GM19193 (cell line): ENCODE measurements around the gene MAN2B2.

ENCODE experiments used
- POLR2A ChIP-seq: IDR thresholded peaks from 4 replicates; pipeline ENCODE4 v1.6.1; 2011; ENCODE audit not compliant: insufficient read depth, insufficient read length; ENCODE audit errors: extremely low read depth

The MAN2B2 gene

GRCh38 chr4:6538111-6538510 lies 36.9 kb upstream of the MAN2B2 start:
- TF ChIP-seq POLR2A = no peak

DNA sequence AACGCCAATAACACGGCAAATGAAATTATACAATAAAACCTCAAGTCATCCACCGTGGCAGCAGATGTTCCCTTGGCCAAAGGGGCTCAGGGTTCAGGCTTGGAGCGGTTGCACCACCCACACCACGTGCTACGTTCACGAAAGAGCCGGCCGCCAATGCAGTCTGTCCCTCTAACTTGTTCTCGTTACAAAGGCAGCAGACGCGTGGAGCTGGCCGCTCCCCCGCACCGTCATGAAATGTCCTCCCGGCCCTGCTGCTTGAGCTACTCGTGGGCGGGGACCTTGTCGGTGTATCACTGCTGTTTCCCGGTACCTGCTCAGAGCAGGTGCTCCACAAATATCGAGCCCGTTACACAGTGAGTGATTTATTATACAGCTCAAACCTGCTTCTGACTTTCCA lies 36.4 kb upstream of the MAN2B2 start:
- TF ChIP-seq POLR2A = no peak

GRCh38 chr4:6539009-6539764 lies 35.8 kb upstream of the MAN2B2 start:
- no peak for TF ChIP-seq POLR2A

GRCh38 chr4:6540879-6541278 lies 34.1 kb upstream of the MAN2B2 start:
- TF ChIP-seq POLR2A = no peak

GRCh38 chr4:6541789-6542188 lies 33.2 kb upstream of the MAN2B2 start:
- TF ChIP-seq POLR2A = no peak

- TF ChIP-seq POLR2A = no peak
These were observed 32.0 kb upstream of the MAN2B2 start for GRCh38 chr4:6542951-6543350.

GRCh38 chr4:6546091-6546490 lies 28.9 kb upstream of the MAN2B2 start:
- no peak for TF ChIP-seq POLR2A

DNA sequence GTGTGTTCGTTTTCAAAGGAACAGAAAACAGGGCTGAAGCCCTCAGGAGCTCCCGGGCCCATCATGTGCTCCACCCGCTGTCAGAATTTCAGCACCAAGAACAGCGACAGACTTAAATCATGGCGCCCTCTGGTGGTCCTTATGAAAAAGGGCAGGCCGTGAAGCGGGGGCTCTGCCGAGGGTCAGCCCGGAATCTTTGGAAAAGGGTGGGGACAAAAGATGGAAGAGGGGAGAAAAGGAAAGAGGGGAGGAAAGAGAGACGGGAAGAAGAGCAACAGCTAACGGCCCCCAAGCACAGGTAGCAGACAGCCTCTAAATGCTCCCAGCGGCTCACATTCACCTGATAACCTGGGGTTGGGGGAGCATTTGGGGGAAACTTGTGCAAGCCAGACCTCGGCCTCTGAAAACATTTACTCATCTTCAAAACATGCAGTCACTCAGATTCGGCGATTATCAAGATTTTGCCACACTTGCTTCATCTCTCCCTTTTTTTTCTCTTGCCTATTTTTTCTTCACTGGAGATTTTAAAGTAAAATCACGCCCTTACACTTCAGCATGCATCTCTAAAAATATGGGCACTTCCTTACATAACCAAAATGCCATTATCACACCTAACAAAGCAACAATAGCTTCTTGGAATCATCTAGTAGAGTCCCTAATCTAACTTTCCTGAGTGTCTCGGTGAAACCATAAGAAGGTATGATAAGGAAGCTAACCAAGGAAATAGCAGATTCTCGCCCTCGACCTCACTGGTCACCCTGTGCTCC lies 28.1 kb upstream of the MAN2B2 start:
- no peak for TF ChIP-seq POLR2A

DNA sequence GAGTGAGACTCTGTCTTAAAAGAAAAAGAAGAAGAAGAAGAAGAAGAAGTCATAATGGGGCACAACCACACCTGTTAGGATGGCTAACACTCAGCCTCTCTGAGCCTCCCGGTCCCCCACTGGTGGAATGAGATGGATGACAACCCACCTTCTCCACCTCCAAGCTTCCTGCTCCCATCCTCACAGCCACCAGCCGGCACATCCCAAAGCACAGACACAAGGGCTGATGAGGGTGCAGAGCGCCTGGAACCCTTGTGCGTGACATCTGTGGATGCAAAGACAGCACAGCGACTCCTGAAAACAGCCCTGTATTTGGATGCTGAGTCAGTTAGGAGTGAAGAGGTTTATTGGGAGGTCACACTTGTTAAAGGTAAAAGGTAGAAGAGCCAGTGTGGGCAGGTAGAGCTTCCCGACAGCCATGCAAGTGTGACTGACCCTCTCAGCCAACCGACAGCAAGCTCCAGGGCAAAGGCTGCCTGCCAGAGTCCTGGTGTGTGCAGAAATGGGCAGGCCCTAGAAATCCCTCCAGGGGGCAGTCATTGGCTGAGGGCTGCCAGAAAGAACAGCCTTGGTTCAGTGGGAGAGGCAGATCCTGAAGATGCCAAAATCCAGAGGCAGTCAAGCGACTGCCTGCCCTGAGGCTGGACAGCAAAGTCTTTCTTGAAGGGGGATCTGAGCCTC lies 26.6 kb upstream of the MAN2B2 start:
- TF ChIP-seq POLR2A = no peak

DNA sequence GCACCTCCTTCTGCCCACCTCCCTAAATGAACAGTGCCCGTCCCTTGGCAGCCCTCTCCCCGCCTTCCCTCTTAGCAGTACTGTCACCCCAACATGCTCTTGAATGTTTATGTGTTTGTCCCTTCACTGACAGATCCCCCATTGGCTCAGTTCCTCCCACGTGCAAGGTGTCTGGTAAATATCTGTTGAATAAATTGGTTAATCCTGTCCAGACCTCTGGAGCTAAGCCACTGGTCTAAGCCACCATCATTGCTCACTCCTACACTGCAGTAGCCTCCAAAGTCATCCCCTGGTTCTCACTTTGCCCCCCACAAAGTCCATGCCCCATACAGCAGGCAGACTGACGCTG lies 26.1 kb upstream of the MAN2B2 start:
- no peak for TF ChIP-seq POLR2A

DNA sequence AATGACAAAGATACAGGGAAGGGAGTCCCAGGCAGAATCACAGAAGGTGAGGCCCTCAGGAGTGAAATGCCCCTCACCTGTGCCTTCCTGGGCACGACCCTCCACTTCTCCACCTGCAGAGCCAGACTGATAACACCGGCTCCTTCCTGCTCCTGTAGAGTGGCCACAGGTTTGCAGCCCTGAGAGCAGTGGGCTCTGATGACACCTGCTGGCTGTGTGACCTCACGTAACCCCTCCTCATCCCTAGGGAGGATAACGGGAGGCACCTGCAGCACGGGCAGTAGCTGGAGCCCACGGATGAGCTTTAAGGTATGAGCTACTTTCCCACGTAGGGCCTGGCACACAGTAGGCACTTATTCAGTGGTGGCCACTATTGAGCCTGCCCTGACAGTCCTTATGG lies 25.5 kb upstream of the MAN2B2 start:
- TF ChIP-seq POLR2A = no peak

- TF ChIP-seq POLR2A = no peak
These were observed 24.9 kb upstream of the MAN2B2 start for GRCh38 chr4:6549890-6550620.

GRCh38 chr4:6550821-6551220 lies 24.2 kb upstream of the MAN2B2 start:
- TF ChIP-seq POLR2A = no peak

DNA sequence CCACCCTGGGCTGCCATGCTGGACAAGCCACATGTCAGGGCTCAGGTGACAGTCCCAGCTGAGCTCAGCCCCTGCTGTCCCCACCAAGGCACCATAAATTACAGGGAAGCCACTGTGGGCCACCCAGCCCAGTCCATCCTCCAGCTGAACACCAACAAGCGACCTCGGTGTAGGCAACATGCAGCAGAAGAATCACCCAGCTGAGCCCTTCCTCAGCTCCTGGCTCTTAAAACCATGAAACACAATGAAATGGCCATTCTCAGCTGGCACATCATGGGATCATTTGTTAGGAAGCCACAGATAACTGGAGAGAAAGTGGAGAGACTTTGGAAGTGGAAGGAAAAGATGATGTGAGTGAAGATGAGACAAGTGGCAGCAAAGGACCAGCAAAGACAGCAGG lies 23.3 kb upstream of the MAN2B2 start:
- no peak for TF ChIP-seq POLR2A

DNA sequence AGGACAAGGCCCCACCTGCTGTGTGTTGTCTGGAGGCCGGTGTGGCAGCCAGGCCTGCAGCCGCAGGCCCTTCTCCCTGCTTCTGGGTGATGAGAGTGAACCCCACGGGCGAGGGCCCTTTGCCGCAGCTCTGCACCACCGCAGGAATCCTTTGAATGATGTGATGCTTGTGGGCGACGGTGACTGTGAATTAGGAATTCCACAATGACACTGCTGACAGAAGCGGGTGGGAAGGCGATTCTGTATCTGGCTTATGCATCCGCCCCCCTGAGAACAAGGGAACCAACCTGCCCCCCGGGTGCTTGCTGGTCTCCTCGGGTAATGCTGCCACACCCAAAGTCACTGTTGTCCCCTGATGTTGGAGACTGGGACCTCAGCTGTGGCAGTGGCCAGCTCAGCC lies 19.5 kb upstream of the MAN2B2 start:
- no peak for TF ChIP-seq POLR2A
